Motor neuron (in vitro differentiated cells): ENCODE results near the gene SLC22A3. TPM values are rescaled to one million over a fixed set of nuclear protein-coding genes. Genes with fewer than 3 reads are reported as not detected.
A peak's percentile ranks its signal among the peaks of the same experiment; 100 is the strongest.
"Not testable (repeated sequence)": the region's sequence is repeated elsewhere in the genome, so short reads cannot be mapped to it uniquely, and the experiment has no call there.

Source experiments
- ATAC-seq, 8 experiments: fragments of 200-7000 bp; cut with Tn5 transposase; replicated peaks in 6 of 8; 2 replicates each; pipeline ENCODE4 v1.8.0; 2021; ENCODE audit warnings: mild to moderate bottlenecking in 8 of 8, moderate library complexity in 8 of 8
- H3K27ac ChIP-seq, 2 donors: fragments of 250-450 bp; sonication (Bioruptor Pico); 2 replicates each; pipeline ENCODE4 v1.9.0; 2021; ENCODE audit warnings: antibody characterized with exemption in 2 of 2, mild to moderate bottlenecking in 2 of 2, moderate library complexity in 1 of 2
- H3K4me1 ChIP-seq, 2 donors: fragments of 250-450 bp; sonication (Bioruptor Pico); replicated peaks in 1 of 2; 2 replicates each; pipeline ENCODE4 v1.6.1; 2021; ENCODE audit warnings: antibody characterized with exemption in 2 of 2, mild to moderate bottlenecking in 2 of 2, moderate library complexity in 1 of 2
- H3K4me3 ChIP-seq, 5 donors: fragments of 250-450 bp; sonication (Bioruptor Pico); 2 replicates each; pipeline ENCODE4 v1.9.0; 2021; ENCODE audit warnings: antibody characterized with exemption in 5 of 5, mild to moderate bottlenecking in 5 of 5, moderate library complexity in 4 of 5
- WGBS, 10 experiments: fragments of 450-650 bp; shearing (Covaris generic); methylation state at CpG; one replicate each; pipeline ENCODE4 v1.0.0; 2022; 5-methylcytosine and 5-hydroxymethylcytosine counted together
- in situ Hi-C, 9 experiments: fragments of 400-800 bp; cut with MboI; loops; one replicate each; pipeline ENCODE4 v1.15.0; 2021; ENCODE audit warnings: low sequenced_read_pairs in 9 of 9, low pct_unique_long_range_greater_than_20kb in 2 of 9; ENCODE audit not compliant: unreplicated experiment in 9 of 9
- total RNA-seq, 8 experiments: library from RNA; unstranded; fragments of 300-600 nt; gene quantifications; 2 replicates each; pipeline versions ENCODE4 v1.2.3 to v1.2.4, GENCODE V29; 2022

The SLC22A3 gene
- total RNA-seq, 8 experiments from 2014 or later = 0.11 to 42.3 (median 1.4) TPM

DNA sequence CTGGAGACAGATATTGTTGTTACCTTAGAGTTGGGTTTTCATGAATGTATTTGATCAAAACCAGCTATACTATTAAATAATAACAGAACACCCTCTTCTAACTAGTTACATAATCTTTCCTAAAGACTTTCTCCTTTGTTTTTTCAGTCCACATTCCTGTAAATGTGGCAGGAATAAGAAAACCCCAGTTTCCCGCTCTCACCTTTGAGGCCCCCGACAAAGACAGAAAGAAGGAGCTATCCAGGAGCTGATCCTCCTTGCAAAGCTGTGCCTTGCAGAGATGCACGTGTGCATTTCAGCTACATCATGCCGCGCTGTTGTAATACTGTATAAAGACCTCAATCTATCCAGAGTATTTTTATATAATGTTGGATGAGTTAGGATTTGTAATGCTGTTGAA is 102.7 kb downstream of the SLC22A3 start:
- in situ Hi-C loops = loop anchor here in 6 of 9 experiments (25.0 kb wide), 3 partner anchors 314 to 364 kb away; partner anchors contain the start of gene SLC22A1 (in 2 of the 6)
- WGBS, 10 experiments = 82 to 100% (median 92%) methylated on average over 1 to 5 of the region's 5 CpGs; no CpG with 5 or more reads in 1 of the 10 experiments
- ATAC-seq = no peak
- no peak overlapping the region for H3K27ac ChIP-seq
- H3K4me3 ChIP-seq = no peak overlapping the region
- H3K4me1 ChIP-seq = no peaks in the 10 kb centered on the region

GRCh38 chr6:160454303-160454702 is 106.1 kb downstream of the SLC22A3 start:
- 64 to 100% (median 90%) methylated on average over 1 to 5 of the region's 6 CpGs for WGBS, 10 experiments
- no peak for ATAC-seq
- no peak overlapping the region for H3K27ac ChIP-seq
- no peaks in the 10 kb centered on the region for H3K4me1 ChIP-seq
- H3K4me3 ChIP-seq = no peak overlapping the region
- in situ Hi-C loops = loop anchor here in 6 of 9 experiments (25.0 kb wide), 3 partner anchors 317 to 367 kb away; partner anchors contain the start of gene SLC22A1 (in 2 of the 6)

GRCh38 chr6:160455081-160455480 is 106.9 kb downstream of the SLC22A3 start:
- peak in 2 of 8 experiments; percentile 5 to 7 for ATAC-seq
- in situ Hi-C loops = loop anchor here in 6 of 9 experiments (25.0 kb wide), 3 partner anchors 318 to 368 kb away; partner anchors contain the start of gene SLC22A1 (in 2 of the 6)
- Histone ChIP-seq H3K4me1 (no peaks in the 10 kb centered on the region), H3K4me3 (no peak overlapping the region), H3K27ac (no peak overlapping the region)
- 6 to 100% (median 89%) methylated on average over 3 to 6 of the region's 6 CpGs for WGBS, 10 experiments

DNA sequence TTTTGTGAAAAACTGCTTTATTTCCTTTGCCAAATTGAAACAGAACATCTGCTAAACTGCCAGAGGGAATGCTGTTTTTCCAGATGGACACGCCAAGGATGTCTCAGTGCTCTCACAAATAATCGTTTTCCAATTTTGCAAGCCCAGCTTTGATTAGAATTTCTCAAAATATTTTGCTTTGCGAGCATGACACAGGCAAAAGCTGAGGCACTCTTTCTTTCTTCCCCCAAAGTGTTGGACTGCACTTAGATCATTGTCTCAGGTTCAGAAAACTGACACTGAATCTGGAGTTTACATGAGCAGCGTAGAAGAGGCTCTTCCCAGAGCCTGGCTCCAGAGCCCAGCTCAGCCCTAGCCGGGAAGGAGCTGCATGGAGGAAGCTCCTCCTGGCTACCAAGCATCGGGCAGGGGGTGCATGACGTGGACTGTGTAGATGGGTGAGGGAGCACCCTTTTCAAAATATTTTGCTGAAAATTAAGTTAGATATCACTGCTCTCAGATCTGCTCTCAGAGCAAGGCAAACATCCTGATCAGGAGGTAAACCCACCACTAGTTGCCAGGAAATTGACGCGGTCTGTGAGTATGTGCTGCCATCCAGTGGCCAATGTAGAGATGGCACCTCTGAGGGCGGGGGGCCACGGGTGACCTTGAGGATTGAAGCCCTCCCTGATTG is 107.5 kb downstream of the SLC22A3 start:
- WGBS, 10 experiments = 0 to 100% (median 28%) methylated on average over 1 to 8 of the region's 11 CpGs; no CpG with 5 or more reads in 1 of the 10 experiments
- H3K27ac ChIP-seq = no peak overlapping the region
- H3K4me1 ChIP-seq = no peaks in the 10 kb centered on the region
- in situ Hi-C loops = loop anchor here in 6 of 9 experiments (25.0 kb wide), 3 partner anchors 318 to 368 kb away; partner anchors contain the start of gene SLC22A1 (in 2 of the 6)
- peak; percentile 73 to 94 (median 85) for ATAC-seq
- H3K4me3 ChIP-seq = no peak overlapping the region

DNA sequence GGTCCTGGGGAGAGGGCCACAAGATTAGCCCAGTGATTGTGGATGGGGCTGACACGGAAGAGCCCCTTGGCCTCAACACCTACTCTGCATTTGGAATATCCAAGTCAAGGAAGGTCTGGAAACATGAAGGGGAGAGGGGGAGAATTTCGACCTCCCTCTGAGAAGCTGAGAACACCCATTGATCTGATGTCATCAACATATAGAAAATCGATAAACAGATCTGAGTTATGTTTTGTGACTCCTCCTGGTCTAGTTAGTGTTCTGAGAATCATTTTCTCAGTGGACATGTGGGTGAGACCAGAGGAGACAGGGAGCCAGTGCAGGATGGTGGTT is 108.0 kb downstream of the SLC22A3 start:
- H3K4me3 ChIP-seq = no peak overlapping the region
- no peaks in the 10 kb centered on the region for H3K4me1 ChIP-seq
- in situ Hi-C loops = loop anchor here in 6 of 9 experiments (25.0 kb wide), 3 partner anchors 319 to 369 kb away; partner anchors contain the start of gene SLC22A1 (in 2 of the 6)
- H3K27ac ChIP-seq = no peak overlapping the region
- WGBS, 10 experiments = 0 to 50% (median 40%) methylated on average over 1 to 2 of the region's 3 CpGs; no CpG with 5 or more reads in 6 of the 10 experiments
- ATAC-seq = no peak

GRCh38 chr6:160457823-160458222 is 109.6 kb downstream of the SLC22A3 start:
- no peak for ATAC-seq
- in situ Hi-C loops = loop anchor here in 6 of 9 experiments (25.0 kb wide), 3 partner anchors 321 to 371 kb away; partner anchors contain the start of gene SLC22A1 (in 2 of the 6)
- Histone ChIP-seq H3K4me3 (no peak overlapping the region), H3K4me1 (no peaks in the 10 kb centered on the region), H3K27ac (no peak overlapping the region)
- WGBS, 10 experiments = 0 to 75% (median 50%) methylated on average over 1 to 4 of the region's 4 CpGs; no CpG with 5 or more reads in 1 of the 10 experiments

DNA sequence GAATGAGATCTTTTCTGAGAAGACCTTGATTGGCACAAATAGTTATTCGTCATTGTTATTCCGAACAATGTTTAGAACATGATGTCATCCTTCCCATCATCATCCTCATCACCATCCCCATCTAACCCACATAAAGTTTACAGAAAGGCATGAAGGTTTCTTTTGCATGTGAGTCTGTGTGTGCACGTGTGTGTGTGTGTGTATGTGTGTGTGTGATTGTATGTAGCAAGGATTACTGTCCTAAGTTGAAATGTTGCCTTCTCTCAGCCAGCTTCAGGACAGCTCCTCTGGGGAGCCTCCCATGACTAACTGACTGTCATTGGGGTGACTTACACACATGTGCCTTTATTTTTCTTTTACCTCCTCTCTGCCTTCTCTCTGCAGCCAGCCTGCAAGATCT is 113.5 kb downstream of the SLC22A3 start:
- no peak for ATAC-seq
- Histone ChIP-seq H3K4me3 (no peak overlapping the region), H3K27ac (no peak overlapping the region), H3K4me1 (no peaks in the 10 kb centered on the region)
- 70 to 100% (median 83%) methylated on average over 1 to 3 of the region's 3 CpGs; no CpG with 5 or more reads in 1 of the 10 experiments for whole genome bisulfite sequencing, 10 experiments
- in situ Hi-C loops = loop anchor here in 6 of 9 experiments (25.0 kb wide), 3 partner anchors 324 to 374 kb away; partner anchors contain the start of gene SLC22A1 (in 2 of the 6)

- no peak for ATAC-seq
- no peaks in the 10 kb centered on the region for H3K4me1 ChIP-seq
- in situ Hi-C loops = loop anchor here in 6 of 9 experiments (25.0 kb wide), 3 partner anchors 325 to 375 kb away; partner anchors contain the start of gene SLC22A1 (in 2 of the 6)
- no peak overlapping the region for H3K27ac ChIP-seq
- no peak overlapping the region for H3K4me3 ChIP-seq
These were observed 113.9 kb downstream of the SLC22A3 start for GRCh38 chr6:160462116-160462515.

- Histone ChIP-seq H3K27ac (no peak overlapping the region), H3K4me1 (no peaks in the 10 kb centered on the region), H3K4me3 (no peak overlapping the region)
- 9 to 42% (median 41%) methylated on average over 1 to 2 of the region's 3 CpGs; no CpG with 5 or more reads in 6 of the 10 experiments for WGBS, 10 experiments
- in situ Hi-C loops = loop anchor here in 6 of 9 experiments (25.0 kb wide), 3 partner anchors 325 to 375 kb away; partner anchors contain the start of gene SLC22A1 (in 2 of the 6)
- ATAC-seq = peak in 2 of 8 experiments; percentile 71 to 81
These were observed 114.5 kb downstream of the SLC22A3 start for GRCh38 chr6:160462551-160463109.

DNA sequence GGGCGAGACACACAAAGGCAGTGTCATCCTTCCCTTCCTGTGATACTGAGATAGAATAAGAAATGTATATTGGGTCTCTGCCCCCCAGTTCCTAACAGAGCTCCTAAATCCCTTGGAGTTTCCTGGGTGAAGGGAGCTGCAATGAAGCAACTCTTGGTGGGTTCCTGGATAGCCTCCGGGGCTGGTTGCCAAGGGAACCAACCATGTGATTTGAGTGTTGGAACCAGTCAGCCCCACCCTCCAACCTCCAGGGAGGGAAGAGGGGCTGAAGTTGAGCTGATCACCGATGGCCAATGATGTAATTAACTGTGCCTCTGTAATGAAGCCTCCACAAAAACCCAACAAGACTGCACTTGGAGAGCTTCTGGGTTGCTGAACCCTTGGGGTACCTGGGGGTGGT is 116.6 kb downstream of the SLC22A3 start:
- no peaks in the 10 kb centered on the region for H3K4me1 ChIP-seq
- peak in 3 of 8 experiments; percentile 39 to 44 (median 41) for ATAC-seq
- in situ Hi-C loops = loop anchor here in 6 of 9 experiments (25.0 kb wide), 3 partner anchors 327 to 377 kb away; partner anchors contain the start of gene SLC22A1 (in 2 of the 6)
- no peak overlapping the region for H3K27ac ChIP-seq
- WGBS, 10 experiments = 80 to 100% (median 94%) methylated on average over 1 to 2 of the region's 3 CpGs; no CpG with 5 or more reads in 7 of the 10 experiments
- H3K4me3 ChIP-seq = no peak overlapping the region

- not testable (repeated sequence) for H3K27ac ChIP-seq, H3K4me3 ChIP-seq, H3K4me1 ChIP-seq, ATAC-seq
- 65 to 100% (median 88%) methylated on average over 1 to 14 of the region's 14 CpGs for WGBS, 10 experiments
- in situ Hi-C loops = loop anchor here in 6 of 9 experiments (25.0 kb wide), 3 partner anchors 330 to 380 kb away; partner anchors contain the start of gene SLC22A1 (in 2 of the 6)
These were observed 119.2 kb downstream of the SLC22A3 start for GRCh38 chr6:160467261-160467871.

- in situ Hi-C loops = loop anchor here in 6 of 9 experiments (25.0 kb wide), 3 partner anchors 332 to 382 kb away; partner anchors contain the start of gene SLC22A1 (in 2 of the 6)
- ATAC-seq = no peak
- Histone ChIP-seq H3K27ac (no peak overlapping the region), H3K4me3 (no peak overlapping the region), H3K4me1 (no peaks in the 10 kb centered on the region)
- WGBS, 10 experiments = 44 to 100% (median 87%) methylated on average over 1 to 2 of the region's 2 CpGs; no CpG with 5 or more reads in 4 of the 10 experiments
These were observed 121.0 kb downstream of the SLC22A3 start for GRCh38 chr6:160469153-160469552.
